OCI-LY1 (cell line): ENCODE measurements around the gene ITGA7.

Experiments
- CTCF ChIP-seq: fragments of 200-600 bp; sonication (generic), shearing (Covaris generic); IDR thresholded peaks from 2 replicates; pipeline ENCODE4 v1.5.1; 2017; ENCODE audit warnings: mild to moderate bottlenecking, antibody characterized with exemption, low read length, moderate library complexity, mixed read lengths
- EZH2 ChIP-seq: fragments of 200-600 bp; sonication (generic), shearing (Covaris generic); IDR thresholded peaks from 2 replicates; pipeline ENCODE4 v1.8.0; 2017; ENCODE audit warnings: borderline replicate concordance, mixed run types, mild to moderate bottlenecking, antibody characterized with exemption, low read length, moderate library complexity, mixed read lengths

- TF ChIP-seq CTCF, result no peak
- no peak for TF ChIP-seq EZH2
Observed at GRCh38 chr12:55696796-55697462, 10.8 kb downstream of the ITGA7 start.
